ENCODE measurements around the gene IRF8.

The IRF8 gene

DNA sequence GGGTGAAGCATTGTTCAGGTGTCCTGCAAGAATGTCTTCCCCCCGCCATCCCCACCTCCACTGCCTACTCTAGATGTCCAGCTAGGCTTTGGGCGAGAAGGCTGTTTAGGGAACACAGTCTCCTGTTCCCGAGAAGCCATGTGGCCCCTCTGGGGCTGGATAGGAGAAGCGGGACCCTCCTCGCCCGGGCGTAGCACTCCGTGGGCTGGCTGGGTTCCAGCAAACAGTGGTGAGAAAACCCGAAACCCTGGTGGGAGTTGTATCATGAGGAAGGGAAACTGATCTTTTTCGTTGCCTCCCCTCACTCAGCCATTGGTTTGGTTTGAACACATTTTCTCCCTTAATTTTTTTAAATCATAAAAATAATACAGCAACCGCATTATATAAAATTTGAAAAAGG lies 56.6 kb downstream of the IRF8 start:
- DNase-seq (ENCODE audit: low read depth in 2 of 2, low spot score in 1 of 2), result no peak

DNA sequence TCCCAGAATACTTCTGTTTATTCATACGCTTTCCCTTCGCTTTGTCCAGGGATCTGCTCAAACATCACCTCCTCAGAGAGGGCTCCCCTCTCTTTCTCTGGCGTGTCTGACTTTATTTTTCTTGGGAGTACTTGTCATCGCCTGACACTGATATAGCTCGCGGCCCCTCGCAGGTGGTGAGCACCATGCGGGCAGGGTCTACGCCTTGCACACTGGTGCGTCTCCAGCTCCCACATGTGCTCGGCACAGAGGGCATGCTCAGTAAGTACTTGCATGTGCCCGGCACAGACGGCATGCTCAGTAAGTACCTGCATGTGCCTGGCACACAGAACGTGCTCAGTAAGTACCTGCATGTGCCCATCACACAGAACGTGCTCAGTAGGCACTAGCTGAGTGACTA lies 57.5 kb downstream of the IRF8 start:
- DNase-seq (ENCODE audit: low read depth in 2 of 2, low spot score in 1 of 2), result no peak

DNA sequence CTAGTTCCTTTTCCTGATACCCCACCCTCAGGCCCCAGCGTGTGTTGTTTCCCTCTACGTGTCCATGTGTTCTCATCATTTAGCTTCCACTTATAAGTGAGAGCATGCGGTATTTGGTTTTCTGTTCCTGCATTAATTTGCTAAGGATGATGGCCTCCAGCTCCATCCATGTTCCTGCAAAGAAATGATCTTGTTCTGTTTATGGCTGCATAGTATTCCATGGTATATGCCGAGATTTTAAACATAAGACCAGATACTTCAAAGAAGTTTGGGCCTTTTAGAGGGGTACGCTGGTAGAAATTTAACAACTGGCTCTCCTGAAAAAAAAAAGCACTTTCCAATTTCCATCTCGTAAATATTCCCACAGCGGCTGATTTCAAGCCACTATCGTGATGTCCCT lies 59.8 kb downstream of the IRF8 start:
- DNase-seq (ENCODE audit: low read depth in 2 of 2, low spot score in 1 of 2), result no peak

DNA sequence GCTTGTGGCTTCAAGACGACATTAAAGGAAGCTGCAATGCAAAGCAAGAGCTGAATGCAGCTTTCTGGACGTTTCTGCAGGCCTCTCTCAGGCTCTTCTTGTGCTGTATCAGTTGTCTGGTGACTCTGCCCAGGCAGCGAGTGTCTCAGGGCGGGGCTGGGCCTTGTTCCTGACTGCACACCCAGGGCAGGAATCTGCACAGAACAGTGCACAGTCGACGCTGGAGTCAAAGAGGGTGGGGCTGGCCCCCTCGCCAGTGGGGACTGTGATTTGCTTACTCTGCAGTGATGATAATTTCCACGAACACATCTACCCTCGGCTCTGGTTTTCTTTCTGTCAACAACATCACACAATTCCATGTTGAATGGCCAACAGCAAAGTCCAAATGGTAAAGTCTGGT lies 60.7 kb downstream of the IRF8 start:
- DNase-seq (ENCODE audit: low read depth in 2 of 2, low spot score in 1 of 2), result no peak

DNA sequence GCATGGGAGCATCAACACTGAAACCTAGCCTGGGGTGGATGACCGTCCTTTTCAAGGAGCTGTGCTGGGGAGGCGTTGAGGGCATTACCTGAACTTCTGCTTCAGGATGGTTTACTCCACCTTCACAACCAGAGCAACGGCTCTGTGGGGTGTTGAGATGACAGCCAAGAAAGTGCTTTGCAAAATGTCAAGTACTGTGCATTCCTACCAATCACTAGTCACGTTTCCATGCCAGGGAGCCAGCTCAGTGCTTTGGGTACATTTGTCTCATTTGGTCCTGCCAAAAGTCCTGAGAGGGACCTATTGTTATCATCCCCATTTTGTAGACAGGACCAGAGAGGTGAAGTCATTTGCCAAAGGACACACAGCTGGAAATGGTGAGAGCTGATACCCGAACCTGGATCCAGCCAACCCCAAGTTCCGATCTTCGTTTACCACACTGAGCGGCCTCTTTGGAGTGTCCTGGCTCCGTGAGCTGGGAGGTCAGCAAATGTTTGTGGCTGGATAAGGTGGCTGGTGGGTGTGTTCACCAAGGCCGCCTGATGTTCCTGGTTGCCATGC lies 61.6 kb downstream of the IRF8 start:
- no peak for DNase-seq (ENCODE audit: low read depth in 2 of 2, low spot score in 1 of 2)

DNA sequence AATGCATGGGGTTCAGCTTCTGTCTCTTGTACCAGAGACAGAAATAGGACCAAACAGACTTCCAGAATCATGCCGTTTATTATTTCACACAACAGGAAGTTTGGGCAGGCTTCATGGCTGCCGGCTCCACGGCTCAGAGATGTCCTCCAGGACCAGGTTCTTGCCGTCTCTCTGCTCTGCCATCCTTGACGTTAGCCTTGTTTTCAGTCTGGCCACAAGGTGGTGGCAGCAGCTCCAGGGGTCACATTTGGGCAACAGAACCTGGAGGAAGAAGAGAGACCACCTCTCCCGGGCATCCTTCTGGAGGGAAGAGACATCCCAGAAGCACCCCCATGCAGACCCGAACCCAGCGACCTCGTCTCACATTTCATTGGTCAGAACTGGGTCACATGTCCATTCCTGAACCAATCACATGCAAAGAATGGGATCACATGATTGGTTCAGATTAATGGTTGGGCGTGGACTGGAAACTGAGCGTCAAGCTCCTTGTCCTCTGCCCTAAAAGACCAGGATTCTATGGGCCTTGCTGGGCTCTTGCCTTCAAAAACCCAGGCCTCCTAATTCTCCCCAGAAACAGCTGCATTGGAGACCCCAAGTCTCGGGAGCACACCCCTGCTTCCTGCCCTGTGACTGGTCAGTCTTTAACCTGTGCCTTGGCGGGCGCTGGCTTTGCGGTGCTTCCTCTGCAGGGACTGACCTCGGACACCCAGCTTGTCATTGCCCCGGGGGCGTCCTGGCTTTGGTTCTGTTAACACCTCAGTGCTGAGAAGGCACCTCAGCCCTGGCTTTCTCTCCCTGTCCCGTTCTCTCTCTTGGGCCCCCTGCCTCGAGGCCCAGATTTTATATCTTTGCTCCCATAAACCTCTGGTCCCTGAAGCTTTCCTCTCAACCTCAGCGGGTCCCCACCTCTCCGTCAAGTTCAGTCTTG lies 63.3 kb downstream of the IRF8 start:
- no peak for DNase-seq (ENCODE audit: low read depth in 2 of 2, low spot score in 1 of 2)

DNA sequence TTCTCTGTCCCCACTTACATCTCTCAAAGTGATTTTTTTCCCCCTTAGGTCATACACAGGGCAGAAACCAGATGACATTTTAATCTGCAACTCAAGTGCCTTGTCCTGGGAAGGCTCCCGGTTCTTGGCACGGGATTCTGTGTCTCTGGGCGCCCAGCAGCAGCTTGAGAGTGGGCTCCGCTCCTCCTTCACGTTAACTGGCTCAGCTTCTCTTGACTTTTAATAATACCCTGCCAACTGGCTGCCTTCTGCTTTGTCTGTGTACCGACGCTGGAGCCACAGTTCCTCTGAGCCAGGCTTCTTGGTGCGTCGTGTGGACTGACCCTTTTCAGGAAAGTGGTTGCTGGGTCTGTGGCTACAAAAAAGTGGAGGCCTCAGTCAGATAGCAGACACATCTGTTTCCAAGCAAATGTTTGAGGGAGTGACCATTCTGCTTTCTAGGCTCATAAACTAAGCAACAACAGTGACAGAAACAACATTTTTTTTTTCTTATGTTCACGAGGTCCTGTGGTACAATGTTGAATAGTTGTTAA lies 64.9 kb downstream of the IRF8 start:
- no peak for DNase-seq (ENCODE audit: low read depth in 2 of 2, low spot score in 1 of 2)

DNA sequence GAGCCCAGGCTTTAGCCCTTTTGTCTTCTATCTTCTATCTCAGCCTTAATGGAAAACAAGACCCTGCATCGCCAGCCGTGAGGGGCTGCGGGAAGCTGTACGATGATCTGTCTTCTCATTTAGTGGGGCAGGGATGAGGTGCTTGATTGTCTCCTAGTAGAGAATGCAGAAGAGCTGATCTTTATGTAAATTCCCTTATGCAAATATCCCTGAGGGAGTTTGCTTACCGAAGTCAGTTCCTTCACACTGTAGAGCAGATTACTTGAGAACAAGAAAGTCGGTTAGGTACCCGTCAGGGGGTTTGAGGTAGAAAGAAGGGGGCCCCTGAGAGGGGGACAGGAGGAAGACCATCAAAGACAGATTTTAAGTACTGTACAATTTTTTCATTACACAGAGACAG lies 66.2 kb downstream of the IRF8 start:
- DNase-seq (ENCODE audit: low read depth in 2 of 2, low spot score in 1 of 2), result no peak

DNA sequence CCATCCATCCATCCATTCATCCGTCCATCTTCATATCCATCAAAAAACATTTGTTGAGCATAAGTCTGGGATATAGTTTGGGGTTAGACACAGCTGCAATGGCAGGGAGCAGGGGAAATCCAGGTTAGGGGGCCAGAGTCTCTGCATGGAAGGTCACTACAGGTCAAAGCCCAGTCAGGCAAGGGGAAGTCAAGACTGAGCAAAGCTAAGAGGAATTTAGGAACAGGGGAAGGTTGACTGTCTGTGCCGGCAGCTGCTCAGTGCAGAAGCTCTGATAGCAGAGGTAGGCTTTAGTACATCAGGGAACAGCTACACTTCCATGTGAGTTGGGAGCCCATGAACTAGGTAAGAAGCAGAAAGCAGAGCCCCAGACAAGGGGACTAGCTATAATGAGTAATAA lies 68.1 kb downstream of the IRF8 start:
- DNase-seq (ENCODE audit: low read depth in 2 of 2, low spot score in 1 of 2), result no peak

DNA sequence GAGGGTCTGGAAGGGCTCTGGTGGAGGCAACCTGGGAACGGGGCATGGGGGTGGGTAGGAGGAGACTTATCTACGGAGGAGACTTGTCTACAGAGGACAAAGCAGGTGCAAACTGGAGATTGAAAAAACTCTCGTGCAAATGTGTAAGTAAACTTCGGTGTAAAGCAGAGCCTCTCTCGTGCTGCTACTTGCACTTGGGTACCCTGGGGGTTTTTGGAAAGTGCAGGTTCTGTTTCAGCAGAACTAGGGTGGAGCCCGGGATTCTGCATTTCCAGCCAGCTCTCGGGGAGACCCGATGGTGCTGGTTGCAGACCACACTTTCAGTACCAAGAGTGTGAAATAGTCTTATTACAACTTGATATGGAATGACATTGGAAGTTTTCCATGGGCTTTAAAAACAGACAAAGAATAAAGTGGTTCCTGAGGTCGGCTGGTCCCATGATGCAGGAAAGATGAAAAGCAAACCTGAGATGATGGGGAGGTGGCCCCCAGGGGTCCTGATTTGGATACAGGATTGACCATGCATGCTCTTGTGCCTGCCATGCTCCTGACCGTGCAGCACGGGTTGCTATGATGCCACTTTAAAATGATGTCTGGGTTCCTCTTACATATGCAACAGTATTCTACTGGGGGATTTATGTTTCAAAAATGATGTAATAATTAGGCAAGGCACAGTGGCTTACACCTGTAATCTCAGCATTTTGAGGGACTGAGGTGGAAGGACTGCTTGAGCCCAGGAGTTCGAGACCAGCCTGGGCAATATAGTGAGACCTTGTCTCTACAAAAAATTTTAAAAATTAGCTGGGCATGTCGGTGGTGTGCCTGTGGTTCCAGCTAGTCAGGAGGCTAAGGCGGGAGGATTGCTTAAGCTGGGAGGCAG lies 69.3 kb downstream of the IRF8 start:
- DNase-seq (ENCODE audit: low read depth in 2 of 2, low spot score in 1 of 2), result no peak

DNA sequence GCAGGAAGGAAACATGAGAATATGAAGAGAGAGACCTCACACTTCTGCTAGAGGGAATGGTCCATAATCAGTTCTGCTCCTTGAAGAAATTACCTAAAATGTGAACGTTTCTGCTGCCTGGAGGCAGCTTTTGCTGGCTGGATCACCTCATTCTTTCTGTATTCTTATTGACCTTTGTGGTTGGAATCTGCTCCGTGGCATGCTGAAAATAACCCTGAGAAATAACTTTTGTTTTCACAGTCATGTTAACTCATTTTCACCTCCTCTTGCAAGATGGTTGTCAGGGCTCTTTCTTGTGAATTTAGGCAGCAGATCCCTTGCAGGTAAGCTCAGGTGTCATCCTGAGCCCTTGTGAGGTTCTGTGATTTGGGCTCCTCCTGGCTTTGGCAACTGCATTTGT lies 70.2 kb downstream of the IRF8 start:
- no peak for DNase-seq (ENCODE audit: low read depth in 2 of 2, low spot score in 1 of 2)

DNA sequence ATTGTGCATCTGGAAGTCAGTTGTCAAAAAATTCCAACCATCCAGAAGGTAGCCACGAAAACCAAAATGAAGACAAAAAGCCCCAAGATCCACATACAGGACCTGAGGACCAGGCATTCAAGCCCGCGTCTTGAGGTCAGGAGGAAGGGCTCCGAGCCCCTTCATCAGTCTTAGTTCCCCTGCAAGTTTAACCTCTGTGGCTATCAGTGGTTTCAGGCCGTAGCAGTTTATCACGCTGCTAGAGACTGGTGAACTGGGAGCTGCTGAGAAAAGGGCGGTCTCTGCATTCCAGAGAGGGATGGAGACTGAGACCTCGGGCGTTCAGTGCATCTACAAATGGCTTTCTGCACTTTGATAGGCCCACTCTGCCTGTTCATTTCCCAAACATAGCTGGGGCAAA lies 70.6 kb downstream of the IRF8 start:
- DNase-seq (ENCODE audit: low read depth in 2 of 2, low spot score in 1 of 2), result no peak

DNA sequence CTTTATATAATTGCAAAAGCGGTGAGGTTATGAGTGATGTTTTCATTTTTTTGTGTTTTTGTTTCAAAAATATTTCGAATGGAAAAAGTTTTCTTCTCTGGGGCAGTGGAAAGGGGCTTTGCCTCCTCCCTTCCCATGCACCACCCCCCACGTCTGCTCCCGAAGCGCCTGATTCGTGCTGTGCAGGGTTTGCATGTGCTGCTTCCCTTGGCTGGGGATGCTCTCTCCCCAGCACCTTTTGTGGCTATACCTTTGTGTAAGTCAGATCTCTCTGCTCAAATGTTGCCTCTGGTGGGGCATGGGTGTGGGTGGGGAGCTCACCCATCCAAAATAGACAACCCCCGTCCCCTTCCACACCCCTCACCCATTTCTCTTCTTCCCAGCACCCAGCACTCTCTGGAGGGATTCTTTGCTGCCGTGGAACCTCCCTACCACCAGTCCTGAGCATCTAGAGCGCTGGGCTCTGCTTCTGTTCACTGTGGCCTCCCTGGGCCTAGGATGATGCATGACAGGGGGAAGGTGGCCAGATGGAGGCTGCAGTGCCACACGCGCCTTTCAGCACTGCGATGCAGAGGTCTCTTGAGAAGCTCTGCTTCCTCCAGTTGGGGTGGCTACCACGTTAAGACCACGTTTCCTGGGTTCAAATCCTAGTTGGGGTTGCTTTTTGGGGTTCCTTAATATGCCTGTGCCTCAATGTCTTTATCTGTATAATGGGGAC lies 71.2 kb downstream of the IRF8 start:
- no peak for DNase-seq (ENCODE audit: low read depth in 2 of 2, low spot score in 1 of 2)

DNA sequence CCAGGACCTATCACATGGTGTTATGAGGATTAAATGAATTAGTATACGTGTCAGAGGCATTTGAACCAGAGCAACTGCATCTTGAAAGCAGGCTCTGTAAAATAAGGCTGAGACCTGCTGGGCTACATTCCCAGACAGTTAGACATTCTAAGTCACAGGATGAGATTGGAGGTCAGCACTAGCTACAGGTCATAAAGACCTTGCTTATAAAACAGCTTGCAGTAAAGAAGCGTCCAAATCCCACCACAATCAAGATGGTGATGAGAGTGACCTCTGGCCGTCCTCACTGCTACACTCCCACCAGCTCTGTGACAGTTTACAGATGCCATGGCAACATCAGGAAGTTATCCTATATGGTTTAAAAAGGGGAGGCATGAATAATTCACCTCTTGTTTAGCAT lies 71.8 kb downstream of the IRF8 start:
- no peak for DNase-seq (ENCODE audit: low read depth in 2 of 2, low spot score in 1 of 2)

Data from stimulated activated CD8-positive, alpha-beta memory T cell treated with anti-CD3 and anti-CD28 coated beads, Interleukin-4, amount 100 ng/mL, for 1 hour (primary cell).